Raji (cell line): ENCODE data around the gene MOV10L1.
A peak's percentile ranks its signal among the peaks of the same experiment; 100 is the strongest.

Experiments used
- POLR2A ChIP-seq: IDR thresholded peaks from 2 replicates; pipeline ENCODE4 v1.6.1; 2011; ENCODE audit warnings: low read depth, low read length, control low read depth; ENCODE audit not compliant: insufficient read depth

The MOV10L1 gene

DNA sequence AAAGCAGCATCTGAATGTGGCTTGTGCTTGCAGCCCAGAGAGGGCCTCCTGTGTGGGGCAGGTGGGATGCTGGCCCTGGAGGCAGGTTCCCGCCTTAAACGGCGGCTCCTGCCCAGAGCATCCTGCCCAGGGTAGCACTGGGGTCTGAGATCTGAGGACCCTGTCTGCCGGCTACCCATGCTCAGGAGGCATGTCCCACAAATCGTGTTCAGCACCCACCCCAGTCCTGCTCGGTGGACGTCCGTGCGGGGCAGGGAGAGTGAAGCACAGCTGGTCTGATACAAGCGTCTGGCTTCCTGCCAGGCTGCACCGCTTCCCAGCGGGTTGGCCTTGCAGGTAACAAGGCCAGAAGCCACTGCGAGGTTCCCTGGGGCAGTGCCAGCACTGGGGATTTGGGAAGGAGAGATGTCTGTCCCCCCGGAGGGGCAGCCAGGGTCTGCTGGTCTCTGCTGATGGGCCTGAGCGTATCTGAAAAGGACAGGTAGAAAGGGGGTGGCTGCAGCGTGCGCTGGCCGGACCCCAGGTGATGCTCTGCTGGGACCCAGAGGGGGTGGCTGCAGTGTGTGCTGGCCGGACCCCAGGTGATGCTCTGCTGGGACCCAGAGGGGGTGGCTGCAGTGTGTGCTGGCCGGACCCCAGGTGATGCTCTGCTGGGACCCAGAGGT, 99.5 kb downstream of the MOV10L1 start:
- TF ChIP-seq POLR2A = no peak

GRCh38 chr22:50189849-50190181, 100.0 kb downstream of the MOV10L1 start:
- no peak for TF ChIP-seq POLR2A

- peak; percentile 68; the same call in 1 of the 2 replicates for TF ChIP-seq POLR2A
These were observed 100.6 kb downstream of the MOV10L1 start for GRCh38 chr22:50190182-50190940.

GRCh38 chr22:50190941-50191741, 101.3 kb downstream of the MOV10L1 start:
- peak; percentile 52 for TF ChIP-seq POLR2A

DNA sequence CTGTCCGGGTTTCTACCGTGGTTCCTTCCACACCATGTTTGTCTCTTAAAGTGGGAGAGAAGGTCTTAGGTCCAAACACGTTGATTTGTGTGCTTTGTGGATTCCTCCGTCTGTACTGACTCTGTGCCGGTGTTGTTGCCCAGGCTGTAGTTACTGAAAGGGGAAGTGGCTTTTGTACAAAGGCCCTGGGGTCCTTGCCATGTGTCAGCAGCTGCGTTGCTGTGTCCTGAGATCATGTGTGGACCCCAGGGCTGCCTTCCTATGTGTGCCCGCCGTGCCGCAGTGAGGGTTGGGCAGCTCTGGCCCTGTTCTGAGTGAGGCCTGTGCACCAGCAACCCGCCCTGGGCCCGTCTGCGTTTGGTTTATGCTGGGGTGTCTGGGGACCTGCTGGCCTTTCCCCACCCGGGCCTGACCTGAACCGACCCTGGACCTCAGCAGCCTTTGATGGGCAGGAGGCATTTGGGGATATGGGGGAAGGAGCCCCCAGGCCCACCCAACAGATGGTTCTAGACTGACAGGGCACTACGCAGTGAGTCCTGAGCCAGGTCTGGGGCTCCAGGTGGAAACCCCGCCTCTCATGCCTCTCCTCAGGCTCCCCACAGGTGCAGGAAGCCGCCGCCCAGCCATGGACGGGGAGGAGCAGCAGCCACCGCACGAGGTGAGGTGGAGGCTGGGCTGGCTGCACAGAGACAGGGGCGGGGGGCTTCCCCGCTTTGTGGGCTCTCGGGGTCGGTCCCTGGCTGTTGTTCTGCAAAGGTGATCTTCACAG, 102.8 kb downstream of the MOV10L1 start:
- peak; percentile 36; the same call in 1 of the 2 replicates for TF ChIP-seq POLR2A

DNA sequence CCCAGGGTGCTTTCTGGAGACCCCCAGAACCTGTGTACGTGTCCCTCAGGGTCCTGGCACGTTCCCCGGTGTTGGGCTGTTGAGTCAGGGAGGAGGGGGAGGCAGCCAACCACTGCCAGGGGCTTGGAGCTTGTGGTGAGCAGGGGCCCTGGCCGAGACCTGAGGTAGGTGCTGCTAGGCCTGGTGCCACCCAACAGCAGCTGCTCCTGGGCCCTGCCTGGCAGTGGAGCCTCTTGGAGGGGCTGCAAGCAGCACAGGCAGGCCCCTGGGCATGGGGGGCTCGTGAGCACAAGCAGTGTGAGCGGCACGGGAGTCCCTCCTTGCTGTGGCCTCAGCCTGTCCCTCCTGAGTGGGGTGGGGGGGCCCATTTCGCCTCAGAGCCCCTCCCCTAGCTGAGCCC, 103.8 kb downstream of the MOV10L1 start:
- no peak for TF ChIP-seq POLR2A

- no peak for TF ChIP-seq POLR2A
These were observed 104.4 kb downstream of the MOV10L1 start for GRCh38 chr22:50194037-50194805.

GRCh38 chr22:50196256-50196655, 106.5 kb downstream of the MOV10L1 start:
- TF ChIP-seq POLR2A = no peak

DNA sequence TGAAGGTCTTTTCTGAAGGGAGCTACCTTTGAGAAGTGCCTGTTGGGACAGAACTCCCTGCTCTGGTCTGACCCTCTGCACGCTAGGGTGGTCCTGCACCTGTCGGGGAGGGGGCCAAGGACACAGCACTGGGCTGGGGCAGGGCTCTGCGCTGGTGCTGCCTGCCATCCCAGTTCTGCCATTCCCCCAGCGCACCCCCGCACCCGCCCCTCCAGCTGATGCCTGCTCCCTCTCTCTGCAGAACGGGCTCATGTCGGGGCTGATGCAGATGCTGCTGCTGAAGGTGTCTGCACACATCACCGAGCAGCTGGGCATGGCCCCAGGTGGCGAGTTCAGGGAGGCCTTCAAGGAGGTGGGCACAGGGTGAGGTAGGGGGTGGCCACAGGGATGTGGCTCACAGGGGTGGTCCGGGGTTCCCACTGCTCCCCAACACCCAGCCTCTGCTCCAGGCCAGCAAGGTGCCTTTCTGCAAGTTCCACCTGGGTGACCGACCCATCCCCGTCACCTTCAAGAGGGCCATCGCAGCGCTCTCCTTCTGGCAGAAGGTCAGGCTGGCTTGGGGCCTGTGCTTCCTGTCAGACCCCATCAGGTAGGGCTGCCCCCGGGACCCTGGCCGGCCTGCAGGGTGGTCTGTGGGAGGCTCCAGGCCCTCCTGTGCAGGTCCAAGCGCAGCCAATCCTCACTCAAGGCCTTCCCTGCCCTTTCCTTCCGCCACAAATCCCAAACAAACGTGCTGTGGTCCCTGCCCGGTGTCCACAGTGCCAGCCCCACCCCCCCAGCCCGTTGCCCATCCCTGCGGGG, 107.4 kb downstream of the MOV10L1 start:
- TF ChIP-seq POLR2A = no peak

GRCh38 chr22:50197856-50198623, 108.2 kb downstream of the MOV10L1 start:
- no peak for TF ChIP-seq POLR2A

DNA sequence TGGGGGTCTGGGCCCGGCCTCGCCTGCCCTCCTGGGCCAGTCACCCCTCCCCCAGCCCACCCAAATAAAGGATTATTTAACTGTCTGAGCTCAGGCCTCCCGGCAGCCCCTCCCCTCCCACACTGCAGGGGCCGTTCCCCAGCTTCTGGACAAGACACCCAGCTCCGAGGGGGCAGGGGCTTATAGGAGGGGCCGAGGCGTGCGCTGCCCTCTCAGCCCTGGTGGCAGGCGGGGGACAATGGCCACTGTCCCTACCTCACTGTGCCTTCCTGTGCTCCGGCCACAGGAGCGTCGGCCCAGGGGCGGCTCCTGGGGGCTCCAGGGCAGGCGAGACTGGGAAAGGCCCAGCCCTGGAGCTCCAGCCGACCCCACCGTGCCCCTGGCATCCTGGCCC, 108.8 kb downstream of the MOV10L1 start:
- TF ChIP-seq POLR2A = no peak

- TF ChIP-seq POLR2A = no peak
These were observed 109.5 kb downstream of the MOV10L1 start for GRCh38 chr22:50199251-50199721.

- TF ChIP-seq POLR2A = no peak
These were observed 110.1 kb downstream of the MOV10L1 start for GRCh38 chr22:50199829-50200460.
